Measurements from ENCODE around the gene EXOC4.

DNA sequence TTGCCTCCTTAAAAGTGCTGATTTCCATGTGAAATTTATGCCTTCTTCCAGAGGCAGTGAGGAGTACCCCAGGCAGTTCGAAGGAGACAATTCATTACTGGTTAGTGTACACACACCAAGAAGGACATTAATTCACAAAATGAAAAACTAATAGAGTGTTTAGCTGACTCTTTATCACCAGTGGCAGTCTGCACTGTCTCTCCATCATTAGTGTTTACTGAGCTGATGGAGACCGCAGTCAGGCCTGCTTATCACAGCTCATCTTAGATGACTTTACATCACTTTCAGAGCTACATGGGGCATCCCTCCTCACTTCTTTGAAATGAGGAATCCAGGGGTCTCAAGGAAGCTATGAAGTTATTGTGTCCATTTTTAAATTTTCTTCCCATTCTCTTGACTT is 718.7 kb downstream of the EXOC4 start:
- no peak for TF ChIP-seq YY1 (IDR thresholded peaks at IDR 0.05; ENCODE audit: insufficient read depth, insufficient read length)
- no peak for TF ChIP-seq ZNF274 (IDR thresholded peaks at IDR 0.05; ENCODE audit: low read depth, low read length)

All from NT2/D1 (cell line).